ENCODE results near the gene PLEKHA7.
"Not testable (repeated sequence)": the region's sequence is repeated elsewhere in the genome, so short reads cannot be mapped to it uniquely, and the experiment has no call there.

The PLEKHA7 gene, protein sequence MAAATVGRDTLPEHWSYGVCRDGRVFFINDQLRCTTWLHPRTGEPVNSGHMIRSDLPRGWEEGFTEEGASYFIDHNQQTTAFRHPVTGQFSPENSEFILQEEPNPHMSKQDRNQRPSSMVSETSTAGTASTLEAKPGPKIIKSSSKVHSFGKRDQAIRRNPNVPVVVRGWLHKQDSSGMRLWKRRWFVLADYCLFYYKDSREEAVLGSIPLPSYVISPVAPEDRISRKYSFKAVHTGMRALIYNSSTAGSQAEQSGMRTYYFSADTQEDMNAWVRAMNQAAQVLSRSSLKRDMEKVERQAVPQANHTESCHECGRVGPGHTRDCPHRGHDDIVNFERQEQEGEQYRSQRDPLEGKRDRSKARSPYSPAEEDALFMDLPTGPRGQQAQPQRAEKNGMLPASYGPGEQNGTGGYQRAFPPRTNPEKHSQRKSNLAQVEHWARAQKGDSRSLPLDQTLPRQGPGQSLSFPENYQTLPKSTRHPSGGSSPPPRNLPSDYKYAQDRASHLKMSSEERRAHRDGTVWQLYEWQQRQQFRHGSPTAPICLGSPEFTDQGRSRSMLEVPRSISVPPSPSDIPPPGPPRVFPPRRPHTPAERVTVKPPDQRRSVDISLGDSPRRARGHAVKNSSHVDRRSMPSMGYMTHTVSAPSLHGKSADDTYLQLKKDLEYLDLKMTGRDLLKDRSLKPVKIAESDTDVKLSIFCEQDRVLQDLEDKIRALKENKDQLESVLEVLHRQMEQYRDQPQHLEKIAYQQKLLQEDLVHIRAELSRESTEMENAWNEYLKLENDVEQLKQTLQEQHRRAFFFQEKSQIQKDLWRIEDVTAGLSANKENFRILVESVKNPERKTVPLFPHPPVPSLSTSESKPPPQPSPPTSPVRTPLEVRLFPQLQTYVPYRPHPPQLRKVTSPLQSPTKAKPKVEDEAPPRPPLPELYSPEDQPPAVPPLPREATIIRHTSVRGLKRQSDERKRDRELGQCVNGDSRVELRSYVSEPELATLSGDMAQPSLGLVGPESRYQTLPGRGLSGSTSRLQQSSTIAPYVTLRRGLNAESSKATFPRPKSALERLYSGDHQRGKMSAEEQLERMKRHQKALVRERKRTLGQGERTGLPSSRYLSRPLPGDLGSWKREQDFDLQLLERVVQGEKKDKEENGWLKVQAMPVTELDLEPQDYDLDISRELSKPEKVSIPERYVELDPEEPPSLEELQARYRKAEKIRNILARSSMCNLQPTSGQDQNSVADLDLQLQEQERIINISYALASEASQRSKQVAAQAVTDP

DNA sequence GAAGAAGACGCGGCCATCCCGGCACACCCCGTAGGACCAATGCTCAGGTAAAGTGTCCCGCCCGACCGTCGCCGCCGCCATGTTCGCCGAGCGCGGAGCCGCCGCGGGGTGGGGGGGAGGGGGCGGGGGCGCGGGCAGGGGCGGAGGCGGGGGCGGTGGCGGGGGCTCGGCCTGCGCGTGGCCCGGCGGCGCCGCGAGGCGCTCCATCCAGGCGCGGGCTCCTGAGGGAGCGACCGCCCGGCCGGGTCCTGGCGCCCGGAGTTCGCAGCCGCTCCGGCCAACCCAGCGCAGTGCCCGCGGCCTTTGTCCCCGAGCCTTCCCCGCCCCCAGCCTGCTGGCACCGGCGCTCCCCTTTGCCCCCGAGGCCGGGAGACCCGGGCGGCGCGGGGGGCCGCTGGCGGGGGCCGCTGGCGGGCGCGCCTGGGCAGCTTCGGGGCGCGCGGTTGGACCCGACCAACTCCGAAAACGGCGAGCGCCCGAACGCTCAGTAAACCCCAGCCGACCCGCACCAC lies at the start of gene PLEKHA7:
Gene PLEKHA7, minus strand, starts transcription at position 94 of the 512 bp plus-strand sequence. Its CDS starts 13 bp downstream, at position 81.
- DNase-seq (ENCODE audit: low read depth): no peak

DNA sequence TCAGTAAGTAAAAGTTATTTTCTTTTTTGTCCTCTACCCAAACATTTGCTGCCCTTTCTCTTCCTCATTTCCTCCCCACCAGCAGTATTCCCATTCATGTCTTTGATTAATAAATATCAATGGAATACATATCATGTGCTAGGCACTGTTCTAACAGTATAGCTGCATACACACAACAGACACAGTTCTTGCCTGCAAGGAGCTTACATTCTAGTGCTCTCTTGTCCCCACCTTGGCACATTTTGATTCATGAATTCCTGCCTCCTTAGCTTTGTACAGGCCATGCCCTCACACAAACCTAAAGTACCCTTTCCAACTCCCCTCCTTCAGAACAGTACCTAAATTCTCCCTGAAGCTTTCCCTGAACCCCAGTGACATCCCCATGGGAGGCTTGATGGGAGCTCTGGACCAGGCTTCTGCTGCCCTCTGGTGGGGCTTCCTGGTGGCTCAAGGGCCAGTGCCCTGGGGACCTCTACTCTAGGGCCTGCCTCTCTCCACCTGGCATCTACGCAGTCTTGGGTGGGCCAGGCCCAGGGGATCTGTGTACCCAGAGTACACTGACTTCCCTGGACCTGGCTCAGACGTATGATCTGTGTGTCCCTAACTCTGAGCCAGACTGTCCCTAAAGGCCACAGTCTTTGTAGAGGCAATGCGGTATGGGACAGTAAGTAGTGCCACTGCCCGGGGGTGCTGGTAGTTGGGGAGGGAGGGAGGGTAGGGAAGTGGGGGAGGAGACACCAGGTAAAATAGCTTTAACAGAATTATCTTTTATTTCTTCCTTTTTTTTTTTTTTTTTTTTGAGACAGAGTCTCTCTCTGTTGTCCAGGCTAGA lies 49.2 kb upstream of the PLEKHA7 start:
- peak; percentile 50 for DNase-seq (ENCODE audit: low read depth)

DNA sequence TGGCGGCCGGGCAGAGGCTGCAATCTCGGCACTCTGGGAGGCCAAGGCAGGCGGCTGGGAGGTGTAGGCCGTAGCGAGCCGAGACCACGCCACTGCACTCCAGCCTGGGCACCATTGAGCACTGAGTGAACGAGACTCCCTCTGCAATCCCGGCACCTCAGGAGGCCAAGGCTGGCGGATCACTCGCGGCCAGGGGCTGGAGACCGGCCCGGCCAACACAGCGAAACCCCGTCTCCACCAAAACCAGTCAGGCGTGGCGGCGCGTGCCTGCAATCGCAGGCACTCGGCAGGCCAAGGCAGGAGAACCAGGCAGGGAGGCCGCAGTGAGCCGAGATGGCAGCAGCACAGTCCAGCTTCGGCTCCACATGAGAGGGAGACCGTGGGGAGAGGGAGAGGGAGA lies 36.9 kb upstream of the PLEKHA7 start:
- DNase-seq (ENCODE audit: low read depth): not testable (repeated sequence)

DNA sequence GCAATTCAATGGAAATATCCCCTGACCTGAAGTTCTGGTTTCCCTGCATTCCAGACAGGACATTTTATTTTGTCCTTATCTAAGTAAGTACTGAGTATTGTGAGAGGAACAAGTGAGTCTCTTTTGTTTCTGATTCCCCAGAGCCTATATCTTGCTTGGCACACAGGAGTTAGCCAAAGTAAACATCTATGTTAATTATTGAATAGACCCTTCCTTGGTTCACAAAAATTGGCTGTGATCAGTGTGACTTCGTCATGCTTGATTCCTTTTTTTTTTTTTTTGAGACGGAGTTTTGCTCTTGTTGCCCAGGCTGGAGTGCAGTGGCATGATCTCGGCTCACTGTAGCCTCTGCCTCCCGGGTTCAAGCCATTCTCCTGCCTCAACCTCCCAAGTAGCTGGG lies 34.3 kb upstream of the PLEKHA7 start:
- not testable (repeated sequence) for DNase-seq (ENCODE audit: low read depth)

DNA sequence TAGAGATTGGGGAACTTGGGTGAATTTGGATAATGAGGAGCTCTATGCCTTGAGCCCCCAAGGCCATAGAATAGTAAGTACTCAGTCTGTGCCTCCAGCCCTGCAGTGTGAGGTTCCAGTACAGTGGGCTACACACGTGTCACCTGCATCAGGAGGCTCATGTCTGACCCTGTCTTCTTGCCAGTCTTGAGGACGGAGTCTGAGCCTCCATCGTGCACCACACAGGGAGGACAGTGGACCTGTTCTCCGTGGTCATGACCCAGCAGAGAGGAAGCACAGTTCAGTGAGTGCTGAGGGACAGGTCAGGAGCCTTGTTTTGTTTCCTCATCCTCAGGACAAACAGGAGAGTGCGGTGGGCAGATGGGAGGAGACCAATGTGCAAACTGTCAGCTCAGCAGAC lies 32.5 kb upstream of the PLEKHA7 start:
- DNase-seq (ENCODE audit: low read depth): no peak

DNA sequence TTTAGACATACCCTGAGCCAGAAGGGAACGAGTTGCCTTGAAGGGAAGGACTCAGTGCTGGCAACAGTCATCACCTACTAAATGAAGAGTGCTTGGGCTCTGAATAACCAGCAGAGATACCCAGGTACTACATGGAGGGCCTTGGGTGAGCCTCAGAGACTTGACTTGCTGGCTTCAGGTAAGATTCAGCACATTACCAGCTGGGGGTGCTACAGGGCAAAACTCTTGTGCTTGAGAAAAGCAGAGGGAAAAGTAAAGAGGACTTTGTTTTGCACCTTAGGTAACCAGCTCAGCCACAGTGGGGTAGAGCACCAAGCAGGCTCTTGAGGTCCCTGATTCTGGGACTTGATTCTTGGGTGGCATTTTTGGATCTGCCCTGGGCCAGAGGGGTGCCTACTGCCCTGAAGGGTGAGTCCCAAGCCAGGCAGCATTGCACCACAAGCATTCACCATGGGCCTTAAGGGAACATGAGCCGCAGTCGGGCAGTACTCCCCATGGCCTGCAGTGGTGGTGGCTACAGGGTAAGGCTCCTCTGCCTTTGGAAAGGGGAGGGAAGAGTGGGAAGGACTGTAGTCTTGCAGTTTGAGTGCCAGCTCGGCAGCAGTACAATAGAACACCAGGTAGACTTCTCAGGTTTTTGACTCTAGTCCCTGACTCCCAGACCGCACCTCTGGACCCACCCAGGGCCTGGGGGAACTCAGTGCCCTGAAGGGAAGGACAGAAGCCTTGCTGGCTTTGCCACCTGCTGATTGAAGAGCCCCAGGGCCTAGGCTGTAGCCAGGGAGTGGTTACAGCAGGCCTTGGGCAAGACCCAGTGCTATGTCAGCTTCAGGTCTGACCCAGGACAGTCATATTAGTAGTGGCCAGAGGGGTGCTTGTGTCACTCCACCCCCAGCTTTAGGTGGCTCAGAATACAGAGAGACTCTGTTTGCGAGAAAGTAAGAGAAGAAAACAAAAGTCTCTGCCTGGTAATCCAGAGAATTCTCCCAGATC lies 22.7 kb upstream of the PLEKHA7 start:
- DNase-seq (ENCODE audit: low read depth): no peak

DNA sequence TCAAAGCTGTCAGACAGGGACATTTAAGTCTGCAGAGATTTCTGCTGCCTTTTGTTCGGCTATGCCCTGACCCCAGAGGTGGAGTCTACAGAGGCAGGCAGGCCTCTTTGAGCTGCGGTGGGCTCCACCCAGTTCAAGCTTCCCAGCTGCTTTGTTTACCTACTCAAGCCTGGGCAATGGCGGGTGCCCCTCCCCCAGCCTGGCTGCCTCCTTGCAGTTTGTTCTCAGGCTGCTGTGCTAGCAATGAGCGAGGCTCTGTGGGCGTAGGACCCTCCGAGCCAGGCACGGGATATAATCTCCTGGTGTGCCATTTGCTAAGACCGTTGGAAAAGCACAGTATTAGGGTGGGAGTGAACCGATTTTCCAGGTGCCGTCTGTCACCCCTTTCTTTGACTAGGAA lies 19.8 kb upstream of the PLEKHA7 start:
- not testable (repeated sequence) for DNase-seq (ENCODE audit: low read depth)

DNA sequence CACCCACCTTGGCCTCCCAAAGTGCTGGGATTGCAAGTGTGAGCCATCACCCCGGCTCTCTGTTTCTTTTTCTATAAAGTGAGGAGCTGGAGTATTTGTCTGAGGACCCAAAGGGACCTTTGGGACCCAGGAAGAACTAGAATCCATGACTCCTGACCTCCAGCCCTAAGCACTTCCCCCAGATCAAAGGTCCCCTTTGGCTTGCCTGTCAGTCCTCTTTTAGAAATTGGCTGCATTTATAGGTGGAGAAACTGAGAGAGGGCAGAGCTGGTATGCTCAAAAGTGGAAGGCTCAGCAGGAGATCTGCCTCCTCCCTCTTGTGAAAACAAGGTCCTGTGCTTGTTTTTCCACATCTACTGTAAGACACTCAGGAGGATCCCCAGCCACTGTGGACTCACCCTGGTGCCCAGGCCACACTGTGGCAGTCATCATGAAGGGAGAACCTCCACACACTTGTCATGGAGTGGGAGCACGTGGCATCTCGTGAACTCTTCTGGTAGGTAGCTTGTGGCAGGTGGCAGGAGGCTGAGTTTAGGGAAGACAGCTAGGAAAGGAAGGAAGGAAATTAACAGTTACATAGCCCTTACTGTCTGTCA lies 12.4 kb upstream of the PLEKHA7 start:
- DNase-seq (ENCODE audit: low read depth): no peak

DNA sequence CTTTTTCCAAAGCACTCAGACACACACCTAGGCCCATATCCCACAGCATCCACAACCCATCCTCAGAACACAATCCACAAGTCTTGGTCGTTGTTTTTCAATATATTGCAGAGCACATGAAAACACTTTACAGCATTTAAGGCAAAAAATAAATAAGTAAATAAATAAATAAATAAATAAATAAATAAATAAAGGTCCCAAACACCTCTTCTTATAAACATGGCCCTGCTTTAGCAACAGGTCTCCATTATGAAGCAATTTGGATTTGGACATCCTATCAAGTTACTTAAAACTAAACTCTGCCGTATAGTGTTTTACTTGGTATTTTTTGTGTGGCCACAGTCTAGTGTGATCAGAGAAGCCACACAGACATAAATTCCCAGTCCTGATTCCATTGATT lies 10.7 kb upstream of the PLEKHA7 start:
- no peak for DNase-seq (ENCODE audit: low read depth)

DNA sequence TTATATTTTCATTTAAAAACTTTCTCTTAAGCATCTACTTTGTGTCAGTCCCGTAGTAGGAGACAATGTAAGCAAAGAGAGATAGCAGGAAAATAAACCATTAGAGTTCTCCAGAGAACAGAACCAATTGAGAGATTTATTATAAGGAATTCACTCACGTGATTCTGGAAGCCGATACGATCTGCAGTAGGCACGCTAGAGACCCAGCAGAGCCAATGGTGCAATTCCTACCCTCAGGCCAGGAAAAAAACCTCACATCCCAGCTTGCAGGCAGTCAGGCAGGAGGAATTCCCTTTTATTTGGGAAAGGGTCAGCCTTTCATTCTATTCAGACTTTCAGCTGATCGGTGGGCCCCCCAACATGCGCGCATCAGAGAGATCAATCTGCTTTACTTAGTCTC lies 7.3 kb upstream of the PLEKHA7 start:
- DNase-seq (ENCODE audit: low read depth): no peak

DNA sequence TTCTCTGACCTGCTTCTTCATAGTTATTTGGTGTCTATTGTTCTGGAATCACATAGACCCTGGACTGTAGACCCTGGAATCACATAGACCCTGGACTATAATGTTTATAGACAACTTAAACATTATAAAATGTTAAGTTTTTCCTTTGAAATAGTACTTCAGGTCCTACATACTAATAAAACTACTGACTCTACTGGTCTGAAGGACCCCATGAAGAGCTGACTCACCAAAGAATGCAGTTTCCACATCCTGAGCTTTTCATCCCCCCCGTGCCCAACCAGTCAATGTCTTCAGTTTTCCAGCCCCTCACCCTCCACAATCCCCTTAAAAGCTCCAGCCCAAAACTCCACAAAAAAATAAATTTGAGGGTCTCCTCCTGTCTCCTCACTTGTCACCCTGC lies 6.6 kb upstream of the PLEKHA7 start:
- no peak for DNase-seq (ENCODE audit: low read depth)

DNA sequence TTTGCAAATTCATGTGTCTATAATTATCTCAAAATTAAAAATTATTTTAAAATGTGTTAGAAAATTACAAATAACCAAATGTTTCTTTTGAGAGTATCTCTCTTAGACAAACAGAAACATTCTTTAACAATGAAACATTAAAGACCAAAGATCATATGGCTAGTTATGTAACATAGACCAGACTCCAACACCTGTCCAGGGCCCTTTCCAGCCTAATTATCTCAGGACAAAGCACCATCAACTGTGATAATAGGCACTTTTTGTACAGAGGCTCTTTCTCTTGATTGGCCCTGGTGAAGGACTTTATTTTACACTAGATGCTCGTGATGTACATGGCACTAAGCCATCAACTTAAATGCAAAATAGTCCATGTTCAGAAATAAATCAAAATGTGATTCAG lies 5.0 kb upstream of the PLEKHA7 start:
- no peak for DNase-seq (ENCODE audit: low read depth)

DNA sequence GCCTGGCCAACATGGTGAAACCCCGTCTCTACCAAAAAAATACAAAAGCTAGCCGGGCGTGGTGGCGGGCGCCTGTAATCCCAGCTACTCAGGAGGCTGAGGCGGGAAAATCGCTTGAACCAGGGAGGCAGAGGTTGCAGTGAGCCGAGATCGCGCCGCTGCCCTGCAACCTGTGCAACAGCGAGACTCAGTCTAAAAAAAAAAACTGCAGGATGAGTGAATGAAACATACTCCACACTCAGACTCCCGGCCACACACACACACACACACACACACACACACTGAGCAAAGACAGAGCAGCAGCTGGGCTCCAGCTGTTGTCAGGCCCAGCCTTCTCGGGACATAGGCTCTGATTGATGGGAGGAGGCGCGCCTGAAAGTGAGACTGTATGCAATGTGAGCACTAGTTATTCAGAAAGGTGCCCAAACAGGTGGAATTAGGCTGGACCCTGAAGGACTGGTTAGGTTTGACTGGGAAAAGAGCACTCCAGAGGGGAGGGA lies 1.5 kb upstream of the PLEKHA7 start:
- no peak for DNase-seq (ENCODE audit: low read depth)

DNA sequence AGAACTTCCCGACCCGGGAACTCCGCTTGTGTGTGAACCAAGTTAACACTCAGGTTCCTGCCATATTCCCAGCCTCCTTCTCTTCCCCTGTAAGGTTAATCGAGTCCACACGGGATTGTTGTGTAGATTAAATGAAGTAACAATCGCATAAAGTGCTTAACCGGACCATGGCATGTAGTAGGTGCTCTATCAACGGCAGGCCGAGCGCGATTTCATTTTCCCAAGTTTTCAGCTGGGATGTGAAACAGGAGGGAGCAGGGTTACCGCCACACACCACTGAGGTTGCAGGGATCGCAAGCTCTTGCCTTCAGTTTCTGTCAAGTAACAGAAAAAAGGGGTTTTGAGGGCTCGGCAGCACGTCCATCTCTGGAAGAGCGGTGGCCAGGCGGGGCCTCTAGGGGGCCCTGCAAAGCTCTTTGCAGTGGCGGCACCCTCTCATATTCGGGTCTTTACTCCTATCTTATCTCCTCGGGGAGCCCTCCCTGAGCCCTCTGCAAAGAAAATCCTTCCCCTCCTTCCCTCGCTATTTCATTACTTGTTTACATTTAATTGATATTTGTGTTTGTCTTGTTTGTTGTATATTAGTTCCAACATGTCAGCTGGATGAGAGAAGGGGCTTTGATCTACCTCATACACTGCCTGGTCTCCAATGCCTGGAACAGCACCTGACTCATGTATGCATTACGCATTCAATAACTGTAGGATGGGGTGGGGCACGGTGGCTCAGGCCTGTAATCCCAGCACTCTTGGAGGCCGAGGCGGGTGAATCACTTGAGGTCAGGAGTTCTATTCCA lies 816 bp upstream of the PLEKHA7 start:
- DNase-seq (ENCODE audit: low read depth): no peak

DNA sequence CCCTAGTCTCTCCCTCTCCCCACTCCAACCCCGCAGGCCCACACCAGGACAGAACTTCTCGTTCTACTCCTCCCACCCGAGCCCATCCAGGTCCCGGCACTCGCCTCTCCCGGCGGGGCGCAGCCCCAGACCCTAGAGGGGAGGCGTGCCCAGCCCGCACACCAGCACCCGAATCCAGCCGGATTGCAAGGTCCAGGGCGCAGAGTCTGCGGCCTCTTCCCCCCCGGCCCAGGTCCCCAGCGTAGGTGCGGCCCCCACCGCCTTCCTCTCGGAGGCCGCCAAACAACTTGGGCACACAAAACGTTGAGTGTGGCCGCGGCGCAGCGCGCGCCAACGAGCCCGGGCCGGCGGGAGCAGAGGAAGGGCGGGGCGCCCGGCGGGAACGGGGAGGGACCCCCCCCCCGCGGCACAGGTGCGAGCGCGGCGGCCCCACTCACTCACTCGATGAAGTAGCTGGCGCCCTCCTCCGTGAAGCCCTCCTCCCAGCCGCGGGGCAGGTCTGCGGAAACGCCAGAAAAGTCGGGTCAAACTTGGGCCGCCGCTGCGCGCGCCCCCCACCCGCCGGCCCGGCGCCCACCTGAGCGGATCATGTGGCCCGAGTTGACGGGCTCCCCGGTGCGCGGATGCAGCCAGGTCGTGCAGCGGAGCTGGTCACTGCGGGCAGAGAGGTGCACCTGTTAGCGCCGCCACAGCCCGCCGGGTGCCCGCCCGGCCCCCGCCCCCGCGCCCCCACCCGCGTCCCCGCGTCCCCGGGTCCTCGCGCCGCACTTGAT lies 480 bp downstream of the PLEKHA7 start:
- DNase-seq (ENCODE audit: low read depth): no peak

DNA sequence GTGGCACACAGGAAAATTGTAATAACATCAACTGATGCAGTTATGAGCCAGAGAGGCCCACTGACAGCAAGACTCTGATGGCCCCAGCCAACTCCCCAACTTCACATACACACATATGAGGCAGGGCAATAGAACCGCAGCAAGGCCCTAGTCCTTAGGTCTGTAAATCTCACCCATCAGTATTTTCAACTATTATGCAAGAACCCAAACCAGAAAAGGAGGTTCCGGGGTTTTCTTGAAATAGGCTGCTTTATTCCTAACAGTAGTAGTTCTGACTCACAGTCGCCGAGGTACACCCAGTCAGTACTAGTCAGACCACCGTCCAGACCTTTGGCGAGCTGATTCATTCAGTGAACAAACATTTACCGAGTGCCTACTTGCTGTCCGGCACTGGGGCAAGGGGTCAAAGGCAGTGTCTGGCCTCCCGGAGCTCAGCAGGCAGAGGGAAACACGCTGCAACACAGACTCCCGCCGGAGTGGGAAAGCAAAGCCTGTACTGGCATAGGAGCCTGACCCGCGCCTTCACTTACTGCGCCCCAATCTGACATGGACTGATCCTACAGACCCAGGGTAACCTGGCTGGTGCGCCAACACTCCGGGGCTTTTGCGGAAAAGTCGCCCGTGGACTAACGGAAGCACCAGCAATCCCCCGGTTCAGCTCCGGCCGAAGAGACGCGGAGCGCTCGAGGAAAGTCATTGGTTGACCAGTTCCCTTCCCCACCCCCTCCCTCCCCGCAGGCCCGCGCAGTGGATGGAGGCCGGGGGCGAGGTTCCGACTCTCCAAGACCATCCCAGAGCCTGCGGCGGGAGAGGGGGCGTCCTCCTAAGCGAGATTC lies 1.3 kb downstream of the PLEKHA7 start:
- no peak for DNase-seq (ENCODE audit: low read depth)

DNA sequence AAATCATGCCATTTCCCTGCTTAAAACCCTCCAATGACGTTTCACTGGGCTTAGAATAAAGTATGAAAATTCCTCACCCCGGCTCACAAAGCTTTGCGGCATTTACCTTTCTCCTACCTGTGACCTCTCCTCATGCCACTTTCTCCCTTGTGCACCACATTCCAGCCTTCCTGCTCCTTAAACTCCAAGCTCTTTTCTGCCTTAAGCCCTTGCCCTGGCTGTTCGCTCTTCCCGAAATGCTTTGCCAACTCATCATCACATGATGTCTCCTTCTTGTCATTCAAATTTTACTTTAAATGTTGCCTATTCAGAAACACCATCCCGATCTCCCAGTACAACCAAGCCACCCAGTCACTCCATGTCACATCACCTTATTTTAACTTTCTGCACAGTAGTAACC lies 2.0 kb downstream of the PLEKHA7 start:
- DNase-seq (ENCODE audit: low read depth): no peak
